ENCODE measurements around the gene ENTPD8. TPM values are rescaled to one million over a fixed set of nuclear protein-coding genes. Genes with fewer than 3 reads are reported as not detected.

Gene ENTPD8
- total RNA-seq, 1 experiment from 2014 or later, result not detected

DNA sequence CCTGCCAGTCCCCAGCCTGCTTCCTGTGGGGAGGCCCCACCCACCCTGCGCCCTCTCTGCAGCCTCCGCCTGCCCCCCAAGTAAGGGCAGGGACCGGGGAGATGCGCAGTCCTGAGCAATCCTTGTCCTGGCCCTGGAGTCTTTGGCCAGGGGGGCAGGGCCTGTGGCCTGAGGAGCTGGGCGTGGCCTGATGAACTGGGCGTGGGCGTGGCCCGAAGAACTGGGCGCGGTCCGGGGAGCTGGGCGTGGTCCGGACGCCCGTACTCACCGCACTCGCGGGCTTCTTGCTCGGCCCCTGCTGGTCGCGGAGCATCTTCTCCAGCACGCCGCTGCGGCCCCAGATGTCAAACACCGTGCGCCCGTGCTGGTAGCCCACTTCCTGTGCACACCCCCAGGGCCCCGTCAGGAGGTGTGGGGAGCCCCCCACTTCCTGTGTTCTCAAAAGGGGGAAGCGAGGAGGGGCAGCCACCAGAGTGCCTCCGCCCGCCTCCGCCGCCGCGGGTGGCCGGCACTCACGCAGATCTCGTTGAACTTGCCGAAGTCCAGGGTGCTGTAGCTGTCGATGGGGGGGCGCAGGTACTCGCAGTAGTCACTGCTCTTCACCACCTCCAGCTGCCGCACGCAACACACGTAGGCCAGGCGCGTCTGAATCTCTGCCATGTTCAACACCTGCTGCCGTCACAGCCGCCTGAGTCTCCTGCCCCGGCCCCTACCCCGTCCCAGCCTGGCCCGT, 20.7 kb upstream of the ENTPD8 start:
- no peak overlapping the region for H3K4me2 ChIP-seq (ENCODE audit: low read length)
- no peak overlapping the region for H2AFZ ChIP-seq (ENCODE audit: low read length)

DNA sequence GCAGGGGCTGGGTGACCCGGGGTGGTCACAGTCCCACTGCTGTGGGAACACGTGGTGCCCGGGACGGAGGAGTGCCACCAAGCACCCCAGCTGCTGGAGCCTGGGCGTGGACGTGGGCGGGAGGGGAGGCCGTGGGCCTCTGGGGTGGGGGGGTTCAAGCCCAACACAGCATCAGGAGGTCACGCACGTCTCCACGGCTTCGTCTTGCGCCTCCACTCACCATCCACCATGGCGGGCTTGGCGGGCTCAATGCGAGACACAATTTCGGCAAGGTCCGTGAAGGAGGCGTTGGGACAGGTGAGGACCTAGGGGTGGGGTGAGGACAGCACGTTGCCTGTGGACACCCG, 20.1 kb upstream of the ENTPD8 start:
- intact Hi-C loops (cut with micrococcal nuclease), result no loop called here
- POLR2A ChIA-PET (ENCODE audit: unreplicated experiment), result no interaction called here
- H3K27me3 ChIP-seq (ENCODE audit: low read length), result no peaks in the 10 kb centered on the region
- DNase-seq (no peak), ATAC-seq (no peak)
- peaks cover 13% of the 10 kb centered on the region; the same call in 1 of the 2 replicates for H3K79me2 ChIP-seq (ENCODE audit: low read length)
- CTCF ChIA-PET, result no interaction called here
- no peaks in the 10 kb centered on the region for H3K36me3 ChIP-seq (ENCODE audit: low read depth, low read length)
- no peaks in the 10 kb centered on the region for H3F3A ChIP-seq (ENCODE audit: low read length, unreplicated experiment)
- H3K4me1 ChIP-seq (ENCODE audit: insufficient read depth, low read length), result peaks cover 4% of the 10 kb centered on the region; the same call in 1 of the 2 replicates
- no peak overlapping the region for H3K9ac ChIP-seq (ENCODE audit: low read length)
- H3K27ac ChIP-seq (ENCODE audit: low read length), result no peak overlapping the region
- no peak overlapping the region for H3K4me3 ChIP-seq (ENCODE audit: low read length)
- no peak overlapping the region for H3K4me2 ChIP-seq (ENCODE audit: low read length)
- no peaks in the 10 kb centered on the region for H3K9me2 ChIP-seq (replicated peaks; ENCODE audit: low read length)
- no peak overlapping the region for H2AFZ ChIP-seq (ENCODE audit: low read length)
- H4K20me1 ChIP-seq (ENCODE audit: low read length), result no peaks in the 10 kb centered on the region
- no TSS peak for BruUV-seq (replicated peaks)
- TF ChIP-seq, protein P1, sequence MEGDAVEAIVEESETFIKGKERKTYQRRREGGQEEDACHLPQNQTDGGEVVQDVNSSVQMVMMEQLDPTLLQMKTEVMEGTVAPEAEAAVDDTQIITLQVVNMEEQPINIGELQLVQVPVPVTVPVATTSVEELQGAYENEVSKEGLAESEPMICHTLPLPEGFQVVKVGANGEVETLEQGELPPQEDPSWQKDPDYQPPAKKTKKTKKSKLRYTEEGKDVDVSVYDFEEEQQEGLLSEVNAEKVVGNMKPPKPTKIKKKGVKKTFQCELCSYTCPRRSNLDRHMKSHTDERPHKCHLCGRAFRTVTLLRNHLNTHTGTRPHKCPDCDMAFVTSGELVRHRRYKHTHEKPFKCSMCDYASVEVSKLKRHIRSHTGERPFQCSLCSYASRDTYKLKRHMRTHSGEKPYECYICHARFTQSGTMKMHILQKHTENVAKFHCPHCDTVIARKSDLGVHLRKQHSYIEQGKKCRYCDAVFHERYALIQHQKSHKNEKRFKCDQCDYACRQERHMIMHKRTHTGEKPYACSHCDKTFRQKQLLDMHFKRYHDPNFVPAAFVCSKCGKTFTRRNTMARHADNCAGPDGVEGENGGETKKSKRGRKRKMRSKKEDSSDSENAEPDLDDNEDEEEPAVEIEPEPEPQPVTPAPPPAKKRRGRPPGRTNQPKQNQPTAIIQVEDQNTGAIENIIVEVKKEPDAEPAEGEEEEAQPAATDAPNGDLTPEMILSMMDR (conservative IDR thresholded peaks at IDR 0.05; ENCODE audit: low read depth, low read length), result no peak
- TF ChIP-seq EZH2 (IDR thresholded peaks at IDR 0.05; ENCODE audit: low read length, unreplicated experiment) (no peak), EZH2phosphoT487 (IDR thresholded peaks at IDR 0.05; ENCODE audit: borderline replicate concordance, low read length) (no peak)
- no peaks in the 10 kb centered on the region for H3K9me3 ChIP-seq (ENCODE audit: low read length)

More for the DNA sequence above, 20.7 kb upstream of the ENTPD8 start:
- Histone ChIP-seq H4K20me1 (ENCODE audit: low read length) (no peaks in the 10 kb centered on the region), H3K9me2 (replicated peaks; ENCODE audit: low read length) (no peaks in the 10 kb centered on the region), H3K4me1 (ENCODE audit: insufficient read depth, low read length) (peaks cover 4% of the 10 kb centered on the region; the same call in 1 of the 2 replicates), H3K36me3 (ENCODE audit: low read depth, low read length) (no peaks in the 10 kb centered on the region), H3K27me3 (ENCODE audit: low read length) (no peaks in the 10 kb centered on the region), H3K9ac (ENCODE audit: low read length) (no peak overlapping the region), H3K27ac (ENCODE audit: low read length) (no peak overlapping the region), H3F3A (ENCODE audit: low read length, unreplicated experiment) (no peaks in the 10 kb centered on the region), H3K79me2 (ENCODE audit: low read length) (peaks cover 13% of the 10 kb centered on the region; the same call in 1 of the 2 replicates), H3K4me3 (ENCODE audit: low read length) (no peak overlapping the region), H3K9me3 (ENCODE audit: low read length) (no peaks in the 10 kb centered on the region)
- no TSS peak for BruUV-seq (replicated peaks)
- no peak for ATAC-seq
- no peak for DNase-seq
- TF ChIP-seq EZH2 (IDR thresholded peaks at IDR 0.05; ENCODE audit: low read length, unreplicated experiment) (no peak), EZH2phosphoT487 (IDR thresholded peaks at IDR 0.05; ENCODE audit: borderline replicate concordance, low read length) (no peak)
- TF ChIP-seq, protein P1 (conservative IDR thresholded peaks at IDR 0.05; ENCODE audit: low read depth, low read length), result no peak
- CTCF ChIA-PET, result no interaction called here
- intact Hi-C loops (cut with micrococcal nuclease), result no loop called here
- POLR2A ChIA-PET (ENCODE audit: unreplicated experiment), result no interaction called here
